Astrocyte (in vitro differentiated cells and primary cell): ENCODE results near the gene FGF1.

Experiments
- EZH2 ChIP-seq: IDR thresholded peaks from 2 replicates; pipeline ENCODE4 v1.6.1; 2012; ENCODE audit warnings: mild to moderate bottlenecking, low read length, inconsistent platforms; ENCODE audit not compliant: insufficient read depth
- TF ChIP-seq, protein P1 (sequence below): IDR thresholded peaks from 2 replicates; pipeline ENCODE4 v1.5.1; 2011; ENCODE audit warnings: low read depth, mild to moderate bottlenecking, inconsistent platforms, low read length, moderate library complexity; ENCODE audit not compliant: insufficient read depth

DNA sequence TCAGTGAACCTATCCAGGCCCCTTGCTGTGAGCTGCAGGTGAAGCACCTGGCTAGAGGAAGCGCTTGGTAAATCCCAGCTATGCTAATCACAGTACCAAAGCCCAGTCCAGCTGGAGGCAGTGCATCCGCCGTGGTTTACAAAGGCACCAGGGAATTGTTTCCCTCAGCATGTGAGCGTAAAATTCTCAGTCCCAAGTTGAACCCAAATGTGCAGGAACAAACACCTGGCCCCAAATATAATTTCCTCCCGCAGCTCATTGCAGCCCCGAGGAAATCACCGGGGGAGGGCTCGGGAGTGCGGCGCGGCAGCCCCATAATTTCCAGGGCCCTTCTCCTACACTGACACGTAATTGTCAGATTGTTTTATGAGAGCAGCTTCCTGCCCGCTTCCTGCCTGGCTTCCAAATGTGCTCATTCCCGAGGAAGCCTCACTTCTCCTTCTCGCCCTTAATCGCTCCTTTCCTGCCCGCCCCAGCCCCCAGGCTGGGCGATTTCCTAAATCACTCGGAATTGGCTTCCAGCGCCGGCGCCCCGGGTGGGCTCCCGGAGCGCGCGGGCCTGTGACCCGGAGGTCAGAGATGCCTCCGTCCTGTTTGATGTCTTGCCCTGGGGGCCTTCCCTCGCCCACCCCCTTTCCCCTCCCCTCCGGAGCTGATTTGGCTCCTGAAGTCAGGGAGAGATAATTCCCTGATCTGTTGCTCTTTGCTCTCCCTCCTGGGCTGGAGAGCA lies 134.4 kb downstream of the FGF1 start:
- TF ChIP-seq EZH2 = no peak
- TF ChIP-seq, protein P1, sequence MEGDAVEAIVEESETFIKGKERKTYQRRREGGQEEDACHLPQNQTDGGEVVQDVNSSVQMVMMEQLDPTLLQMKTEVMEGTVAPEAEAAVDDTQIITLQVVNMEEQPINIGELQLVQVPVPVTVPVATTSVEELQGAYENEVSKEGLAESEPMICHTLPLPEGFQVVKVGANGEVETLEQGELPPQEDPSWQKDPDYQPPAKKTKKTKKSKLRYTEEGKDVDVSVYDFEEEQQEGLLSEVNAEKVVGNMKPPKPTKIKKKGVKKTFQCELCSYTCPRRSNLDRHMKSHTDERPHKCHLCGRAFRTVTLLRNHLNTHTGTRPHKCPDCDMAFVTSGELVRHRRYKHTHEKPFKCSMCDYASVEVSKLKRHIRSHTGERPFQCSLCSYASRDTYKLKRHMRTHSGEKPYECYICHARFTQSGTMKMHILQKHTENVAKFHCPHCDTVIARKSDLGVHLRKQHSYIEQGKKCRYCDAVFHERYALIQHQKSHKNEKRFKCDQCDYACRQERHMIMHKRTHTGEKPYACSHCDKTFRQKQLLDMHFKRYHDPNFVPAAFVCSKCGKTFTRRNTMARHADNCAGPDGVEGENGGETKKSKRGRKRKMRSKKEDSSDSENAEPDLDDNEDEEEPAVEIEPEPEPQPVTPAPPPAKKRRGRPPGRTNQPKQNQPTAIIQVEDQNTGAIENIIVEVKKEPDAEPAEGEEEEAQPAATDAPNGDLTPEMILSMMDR = no peak
